Aorta (tissue), 5 donors: ENCODE measurements around the gene COP1. TPM values are rescaled to one million over a fixed set of nuclear protein-coding genes. Genes with fewer than 3 reads are reported as not detected.
A peak's percentile ranks its signal among the peaks of the same experiment; 100 is the strongest.

Source experiments
- ATAC-seq: fragments of 200-7000 bp; cut with Tn5 transposase; one replicate; pipeline ENCODE4 v1.9.1; 2022; ENCODE audit warnings: moderate library complexity; ENCODE audit not compliant: low FRiP score
- DNase-seq, 2 donors: peaks; one replicate each; pipeline ENCODE4 v3.0.0-alpha.2; 2020
- H3K27ac ChIP-seq, 2 donors: one replicate each; pipeline ENCODE4 v1.5.1; 2013; ENCODE audit warnings: low read length in 2 of 2, mild to moderate bottlenecking in 2 of 2, moderate library complexity in 2 of 2, control low read depth in 1 of 2, inconsistent platforms in 1 of 2, low read depth in 1 of 2
- H3K27me3 ChIP-seq, 2 donors: one replicate each; pipeline ENCODE4 v1.6.1; 2013; ENCODE audit warnings: control low read depth in 1 of 2, low read length in 1 of 2, mild to moderate bottlenecking in 1 of 2, moderate library complexity in 1 of 2; ENCODE audit not compliant: insufficient read depth in 2 of 2, control insufficient read depth in 1 of 2
- H3K36me3 ChIP-seq, 2 donors: one replicate each; pipeline ENCODE4 v1.6.1; 2013; ENCODE audit warnings: control low read depth in 1 of 2, low read length in 1 of 2, mild to moderate bottlenecking in 1 of 2; ENCODE audit not compliant: insufficient read depth in 2 of 2, control insufficient read depth in 1 of 2
- H3K4me1 ChIP-seq, 2 donors: one replicate each; pipeline ENCODE4 v1.6.1; 2013; ENCODE audit warnings: low read length in 2 of 2, control low read depth in 1 of 2, mild to moderate bottlenecking in 1 of 2, moderate library complexity in 1 of 2; ENCODE audit not compliant: insufficient read depth in 2 of 2, control insufficient read depth in 1 of 2
- H3K4me3 ChIP-seq, 2 donors: one replicate each; pipeline ENCODE4 v1.5.1; 2013; ENCODE audit warnings: low read length in 2 of 2, control low read depth in 1 of 2, mild to moderate bottlenecking in 1 of 2
- H3K9me3 ChIP-seq: one replicate; pipeline ENCODE4 v1.6.1; 2013; ENCODE audit warnings: mild to moderate bottlenecking, low read length; ENCODE audit not compliant: control insufficient read depth
- WGBS, 2 donors: extraction: QIAGEN DNeasy Blood & Tissue Kit; methylation state at CpG; one replicate each; pipeline ENCODE4 v1.1.7; 2013; 5-methylcytosine and 5-hydroxymethylcytosine counted together
- intact Hi-C, 2 donors: fragments of 100-400 bp; cut with DNase I; formaldehyde crosslinking; loops; one replicate each; pipeline versions ENCODE4 v1.14.2 to v1.15.0; 2022
- polyA plus RNA-seq, 2 donors: library from polyadenylated mRNA; stranded (reverse); fragments of 200-250 nt; gene quantifications; one replicate each; pipeline ENCODE4 v1.2.3, GENCODE V29; 2013
- total RNA-seq, 2 donors: library from RNA; stranded (reverse); fragmentation: NEBNext Ultra II Directional; extraction: Animal tissue kit (Norgen Biotek cat#: 25700); gene quantifications; one replicate each; pipeline ENCODE4 v1.2.1, GENCODE V29; 2021
- donor health status: healthy with polysubstance abuse.
- donor health status: Bipolar disorder and iron deficiency.
- donor health status: DM: no; HTN: no; CAD: no.
- donor health status: DM: no; HTN: no; CAD: no.
- donor health status: DM: yes; HTN: yes; CAD: no.

Gene COP1
- total and polyA plus RNA-seq, 4 donors = 30.4 to 54.2 (median 37.8) TPM

- ATAC-seq (no peak), DNase-seq (no peak)
- no peak overlapping the region for H3K4me3 ChIP-seq
- intact Hi-C loops = no loop called here
- no peaks in the 10 kb centered on the region for H3K36me3 ChIP-seq
- no peaks in the 10 kb centered on the region for H3K4me1 ChIP-seq
- WGBS, 2 donors = 84 to 94% methylated on average over 1 of the region's 1 CpG
- H3K9me3 ChIP-seq = no peaks in the 10 kb centered on the region
- H3K27me3 ChIP-seq = no peaks in the 10 kb centered on the region
- no peak overlapping the region for H3K27ac ChIP-seq
These were observed 18.4 kb upstream of the COP1 start for GRCh38 chr1:176225479-176225875.

GRCh38 chr1:176222196-176222595, 15.1 kb upstream of the COP1 start:
- ATAC-seq (no peak), DNase-seq (no peak)
- Histone ChIP-seq H3K27me3 (no peaks in the 10 kb centered on the region), H3K9me3 (no peaks in the 10 kb centered on the region), H3K36me3 (no peaks in the 10 kb centered on the region), H3K27ac (no peak overlapping the region), H3K4me3 (no peak overlapping the region), H3K4me1 (no peaks in the 10 kb centered on the region)
- intact Hi-C loops = no loop called here
- 73 to 82% methylated on average over 1 of the region's 1 CpG for WGBS, 2 donors

GRCh38 chr1:176220100-176220689, 13.1 kb upstream of the COP1 start:
- no peak for ATAC-seq
- intact Hi-C loops = no loop called here
- no peak for DNase-seq
- no peak overlapping the region for H3K4me3 ChIP-seq
- WGBS, 2 donors = 68 to 75% methylated on average over 8 of the region's 8 CpGs
- no peaks in the 10 kb centered on the region for H3K36me3 ChIP-seq
- H3K27ac ChIP-seq = no peak overlapping the region
- no peaks in the 10 kb centered on the region for H3K9me3 ChIP-seq
- H3K4me1 ChIP-seq = no peaks in the 10 kb centered on the region
- no peaks in the 10 kb centered on the region for H3K27me3 ChIP-seq

- no peak overlapping the region for H3K27ac ChIP-seq
- no peaks in the 10 kb centered on the region for H3K4me1 ChIP-seq
- DNase-seq = no peak
- no peak overlapping the region for H3K4me3 ChIP-seq
- H3K36me3 ChIP-seq = no peaks in the 10 kb centered on the region
- intact Hi-C loops = no loop called here
- H3K27me3 ChIP-seq = no peaks in the 10 kb centered on the region
- ATAC-seq = no peak
- H3K9me3 ChIP-seq = no peaks in the 10 kb centered on the region
These were observed 10.5 kb upstream of the COP1 start for GRCh38 chr1:176217461-176218099.

GRCh38 chr1:176216031-176216430, 8.9 kb upstream of the COP1 start:
- Histone ChIP-seq H3K27ac (no peak overlapping the region), H3K36me3 (no peaks in the 10 kb centered on the region), H3K27me3 (no peaks in the 10 kb centered on the region), H3K4me3 (no peak overlapping the region), H3K9me3 (no peaks in the 10 kb centered on the region), H3K4me1 (no peaks in the 10 kb centered on the region)
- no peak for ATAC-seq
- intact Hi-C loops = no loop called here
- no peak for DNase-seq
- WGBS, 2 donors = 16 to 20% methylated on average over 1 of the region's 1 CpG

GRCh38 chr1:176211396-176212165, 4.5 kb upstream of the COP1 start:
- no peak overlapping the region for H3K4me3 ChIP-seq
- 79 to 85% methylated on average over 1 of the region's 1 CpG for WGBS, 2 donors
- ATAC-seq = no peak

GRCh38 chr1:176208034-176208433, 948 bp upstream of the COP1 start:
- Histone ChIP-seq H3K27ac (no peak overlapping the region), H3K27me3 (no peaks in the 10 kb centered on the region), H3K4me3 (peak overlapping the region; percentile 65 to 85), H3K4me1 (peaks cover 0 to 3% of the 10 kb centered on the region in 2 donors), H3K36me3 (no peaks in the 10 kb centered on the region), H3K9me3 (no peaks in the 10 kb centered on the region)
- ATAC-seq (no peak), DNase-seq (no peak)
- WGBS, 2 donors = 53 to 56% methylated on average over 9 of the region's 9 CpGs
- intact Hi-C loops = loop anchor here in 1 of 2 donors (5.0 kb wide), 2 partner anchors 1016 to 1186 kb away; partner anchors contain the start of genes KIAA0040 and MRPS14

More at GRCh38 chr1:176211396-176212165, 4.5 kb upstream of the COP1 start:
- no peaks in the 10 kb centered on the region for H3K36me3 ChIP-seq
- H3K9me3 ChIP-seq = no peaks in the 10 kb centered on the region
- no peaks in the 10 kb centered on the region for H3K27me3 ChIP-seq
- H3K27ac ChIP-seq = no peak overlapping the region
- no peaks in the 10 kb centered on the region for H3K4me1 ChIP-seq
- no peak for DNase-seq
- intact Hi-C loops = no loop called here

GRCh38 chr1:176206006-176206960, 803 bp downstream of the COP1 start:
- Histone ChIP-seq H3K36me3 (no peaks in the 10 kb centered on the region), H3K4me3 (peak overlapping the region; percentile 65 to 85), H3K4me1 (peaks cover 0 to 3% of the 10 kb centered on the region in 2 donors), H3K27ac (peak overlapping the region; percentile 79 to 82), H3K27me3 (no peaks in the 10 kb centered on the region), H3K9me3 (no peaks in the 10 kb centered on the region)
- intact Hi-C loops = loop anchor here in 1 of 2 donors (5.0 kb wide), 2 partner anchors 1014 to 1184 kb away; partner anchors contain the start of genes KIAA0040 and MRPS14
- DNase-seq (peak; percentile 67 to 85), ATAC-seq (peak; percentile 69)
- 0% methylated on average over 47 to 58 of the region's 58 CpGs for WGBS, 2 donors
